ENCODE results near the gene TET2.

TET2 gene

DNA sequence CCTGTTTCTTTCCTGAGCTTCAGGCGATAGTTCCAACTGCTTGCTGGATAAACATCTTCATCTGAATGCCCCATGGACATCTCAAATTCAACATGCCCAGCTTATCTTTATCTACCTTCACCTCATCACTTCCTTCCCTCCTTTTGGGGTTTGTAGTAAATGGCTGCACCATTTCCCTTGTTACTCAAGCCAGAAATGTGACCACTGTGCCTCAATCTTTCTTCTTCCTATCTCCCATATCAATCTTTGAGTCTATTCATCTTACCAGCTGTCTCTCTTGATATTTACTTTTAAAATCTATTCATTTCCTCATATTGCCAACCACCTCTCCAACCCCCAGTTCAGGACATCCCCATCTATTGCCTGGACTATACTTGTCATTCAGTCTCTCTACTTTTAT is 171.8 kb downstream of the TET2 start:
- H3K36me3 Mint-ChIP-seq (ENCODE audit: low read depth): no peaks in the 10 kb centered on the region

DNA sequence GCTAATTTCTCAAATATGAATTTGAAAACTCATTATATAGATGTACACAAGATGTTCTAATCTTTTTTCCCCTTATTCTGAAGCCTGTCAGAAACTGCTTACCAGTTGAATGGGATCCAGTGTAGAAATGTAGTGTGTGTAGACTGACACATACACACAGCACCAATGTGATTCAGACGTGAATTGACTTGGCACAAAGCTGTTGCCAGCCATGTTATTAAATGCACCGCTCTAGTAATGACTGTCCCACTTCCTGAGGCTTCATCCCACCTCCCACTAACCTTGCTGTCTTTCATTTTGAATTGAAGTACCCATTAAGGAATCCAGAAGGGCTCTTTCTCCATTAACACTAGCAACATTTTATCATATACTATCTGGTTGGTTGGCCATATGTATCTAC is 180.5 kb downstream of the TET2 start:
- Mint-ChIP-seq H3K4me3 (no peak overlapping the region), H3K4me1 (ENCODE audit: low read depth) (peaks cover 14% of the 10 kb centered on the region), H3K36me3 (ENCODE audit: low read depth) (no peaks in the 10 kb centered on the region), H3K27me3 (no peaks in the 10 kb centered on the region), H3K9me3 (no peaks in the 10 kb centered on the region), H3K27ac (no peak overlapping the region)
- intact Hi-C loops (cut with micrococcal nuclease): no loop called here

More for the DNA sequence above, 171.8 kb downstream of the TET2 start:
- Mint-ChIP-seq H3K27me3 (no peaks in the 10 kb centered on the region), H3K27ac (no peak overlapping the region), H3K4me3 (no peak overlapping the region), H3K4me1 (ENCODE audit: low read depth) (no peaks in the 10 kb centered on the region), H3K9me3 (no peaks in the 10 kb centered on the region)
- intact Hi-C loops (cut with micrococcal nuclease): no loop called here

DNA sequence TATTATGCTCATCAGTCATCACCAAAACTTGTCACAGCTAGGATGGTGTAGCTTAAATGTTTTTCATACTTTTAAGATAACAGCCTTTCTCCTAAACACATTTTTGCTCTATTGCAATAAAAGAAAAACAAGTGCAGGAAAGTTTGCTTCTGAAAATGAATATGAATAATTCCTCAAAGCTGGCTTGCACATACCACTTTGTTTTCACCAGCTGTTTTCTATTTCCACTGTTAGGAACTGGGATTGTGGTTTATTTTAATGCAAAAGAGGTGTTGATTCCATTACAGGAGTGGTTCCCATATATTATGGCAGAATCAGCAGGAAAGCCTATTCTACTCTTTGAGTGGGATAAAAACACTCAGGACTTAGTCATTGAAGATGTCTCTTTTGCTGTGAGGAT is 181.3 kb downstream of the TET2 start:
- Mint-ChIP-seq H3K27me3 (no peaks in the 10 kb centered on the region), H3K4me3 (no peak overlapping the region), H3K4me1 (ENCODE audit: low read depth) (peaks cover 14% of the 10 kb centered on the region), H3K9me3 (no peaks in the 10 kb centered on the region), H3K36me3 (ENCODE audit: low read depth) (no peaks in the 10 kb centered on the region), H3K27ac (no peak overlapping the region)
- intact Hi-C loops (cut with micrococcal nuclease): no loop called here

DNA sequence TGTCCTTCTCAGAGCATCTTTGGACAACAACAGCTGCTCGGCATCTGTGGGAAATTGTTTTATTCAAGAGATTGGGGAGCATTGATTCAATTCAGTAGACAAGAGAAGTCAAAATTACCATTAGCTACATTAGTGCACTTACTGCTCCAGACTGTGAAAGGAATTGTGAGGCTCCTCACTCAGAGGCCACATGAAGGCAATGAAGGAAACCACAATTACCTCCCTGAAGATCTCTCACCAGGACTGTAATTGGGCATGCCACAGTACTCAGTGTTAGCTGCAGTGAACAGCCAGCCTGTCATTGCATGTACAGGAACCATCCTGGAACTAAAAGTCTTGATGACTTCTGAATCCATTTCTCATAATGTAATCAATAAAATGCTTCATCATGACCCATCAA is 182.4 kb downstream of the TET2 start:
- intact Hi-C loops (cut with micrococcal nuclease): no loop called here
- H3K9me3 Mint-ChIP-seq: no peaks in the 10 kb centered on the region
- peaks cover 3% of the 10 kb centered on the region for H3K36me3 Mint-ChIP-seq (ENCODE audit: low read depth)
- no peak overlapping the region for H3K27ac Mint-ChIP-seq
- no peaks in the 10 kb centered on the region for H3K27me3 Mint-ChIP-seq
- no peak overlapping the region for H3K4me3 Mint-ChIP-seq
- peaks cover 14% of the 10 kb centered on the region for H3K4me1 Mint-ChIP-seq (ENCODE audit: low read depth)
